Duodenal mucosa (tissue), 2 donors: Measurements from ENCODE around the gene BHLHA15.
"Not testable (repeated sequence)": the region's sequence is repeated elsewhere in the genome, so short reads cannot be mapped to it uniquely, and the experiment has no call there.

Experiments
- H3K27ac ChIP-seq: one replicate; pipeline ENCODE4 v1.7.0; 2013; ENCODE audit warnings: low read depth, low read length
- H3K27me3 ChIP-seq, 2 donors: one replicate each; pipeline ENCODE4 v1.7.0; 2013; ENCODE audit warnings: low read length in 2 of 2, control low read depth in 1 of 2; ENCODE audit not compliant: insufficient read depth in 2 of 2, control insufficient read depth in 1 of 2
- H3K36me3 ChIP-seq, 2 donors: one replicate each; pipeline ENCODE4 v1.7.0; 2013; ENCODE audit warnings: low read length in 2 of 2, control low read depth in 1 of 2; ENCODE audit not compliant: insufficient read depth in 2 of 2, control insufficient read depth in 1 of 2
- H3K4me1 ChIP-seq, 2 donors: one replicate each; pipeline ENCODE4 v1.7.0; 2013; ENCODE audit warnings: low read length in 2 of 2, control low read depth in 1 of 2; ENCODE audit not compliant: insufficient read depth in 2 of 2, control insufficient read depth in 1 of 2
- H3K4me3 ChIP-seq, 2 donors: one replicate each; pipeline ENCODE4 v1.7.0; 2013; ENCODE audit warnings: low read length in 2 of 2, low read depth in 1 of 2
- H3K9ac ChIP-seq, 2 donors: one replicate each; pipeline ENCODE4 v1.7.0; 2013; ENCODE audit warnings: low read length in 2 of 2, low read depth in 1 of 2
- H3K9me3 ChIP-seq, 2 donors: one replicate each; pipeline ENCODE4 v1.7.0; 2013; ENCODE audit warnings: low read length in 2 of 2, control low read depth in 1 of 2; ENCODE audit not compliant: control insufficient read depth in 1 of 2

BHLHA15 gene

GRCh38 chr7:98216941-98217622 is 5.8 kb downstream of the BHLHA15 start:
- H3K9ac ChIP-seq = no peak overlapping the region
- H3K27me3 ChIP-seq = no peaks in the 10 kb centered on the region
- no peak overlapping the region for H3K27ac ChIP-seq
- H3K36me3 ChIP-seq = peaks cover 0 to 12% of the 10 kb centered on the region in 2 donors
- H3K9me3 ChIP-seq = no peaks in the 10 kb centered on the region
- no peak overlapping the region for H3K4me3 ChIP-seq
- H3K4me1 ChIP-seq = peaks cover 0 to 7% of the 10 kb centered on the region in 2 donors

- Histone ChIP-seq H3K4me1 (peaks cover 0 to 7% of the 10 kb centered on the region in 2 donors), H3K4me3 (no peak overlapping the region), H3K9ac (no peak overlapping the region), H3K27me3 (no peaks in the 10 kb centered on the region), H3K27ac (no peak overlapping the region), H3K36me3 (peaks cover 0 to 14% of the 10 kb centered on the region in 2 donors), H3K9me3 (no peaks in the 10 kb centered on the region)
These were observed 6.7 kb downstream of the BHLHA15 start for GRCh38 chr7:98217623-98218582.

GRCh38 chr7:98219382-98219781 is 8.1 kb downstream of the BHLHA15 start:
- not testable (repeated sequence) for H3K4me3 ChIP-seq, H3K9ac ChIP-seq, H3K9me3 ChIP-seq, H3K27ac ChIP-seq, H3K4me1 ChIP-seq, H3K27me3 ChIP-seq
- H3K36me3 ChIP-seq = peaks cover 0 to 14% of the 10 kb centered on the region in 2 donors

GRCh38 chr7:98221611-98222532 is 10.6 kb downstream of the BHLHA15 start:
- Histone ChIP-seq H3K9ac (no peak overlapping the region), H3K27me3 (no peaks in the 10 kb centered on the region), H3K36me3 (peaks cover 8 to 23% of the 10 kb centered on the region in 2 donors), H3K4me1 (peaks cover 0 to 7% of the 10 kb centered on the region in 2 donors), H3K9me3 (no peaks in the 10 kb centered on the region), H3K4me3 (no peak overlapping the region), H3K27ac (no peak overlapping the region)

- peaks cover 8 to 19% of the 10 kb centered on the region in 2 donors for H3K36me3 ChIP-seq
These were observed 11.4 kb downstream of the BHLHA15 start for GRCh38 chr7:98222533-98223195.

GRCh38 chr7:98223351-98223897 is 12.2 kb downstream of the BHLHA15 start:
- Histone ChIP-seq H3K9me3 (no peaks in the 10 kb centered on the region), H3K27ac (no peak overlapping the region), H3K9ac (no peak overlapping the region), H3K4me1 (peaks cover 0 to under 1% of the 10 kb centered on the region in 2 donors), H3K36me3 (peaks cover 8 to 18% of the 10 kb centered on the region in 2 donors), H3K27me3 (no peaks in the 10 kb centered on the region), H3K4me3 (no peak overlapping the region)

More at GRCh38 chr7:98222533-98223195, 11.4 kb downstream of the BHLHA15 start:
- H3K4me1 ChIP-seq = peaks cover 0 to 7% of the 10 kb centered on the region in 2 donors
- H3K27me3 ChIP-seq = no peaks in the 10 kb centered on the region
- no peaks in the 10 kb centered on the region for H3K9me3 ChIP-seq
- H3K9ac ChIP-seq = no peak overlapping the region
- H3K27ac ChIP-seq = no peak overlapping the region
- no peak overlapping the region for H3K4me3 ChIP-seq

GRCh38 chr7:98223898-98224700 is 12.9 kb downstream of the BHLHA15 start:
- H3K9me3 ChIP-seq = no peaks in the 10 kb centered on the region
- H3K36me3 ChIP-seq = peaks cover 8 to 18% of the 10 kb centered on the region in 2 donors

GRCh38 chr7:98224701-98225181 is 13.5 kb downstream of the BHLHA15 start:
- Histone ChIP-seq H3K27ac (no peak overlapping the region), H3K36me3 (peaks cover 8 to 24% of the 10 kb centered on the region in 2 donors), H3K4me3 (no peak overlapping the region), H3K27me3 (no peaks in the 10 kb centered on the region), H3K9ac (no peak overlapping the region), H3K4me1 (no peaks in the 10 kb centered on the region), H3K9me3 (no peaks in the 10 kb centered on the region)

More at GRCh38 chr7:98223898-98224700, 12.9 kb downstream of the BHLHA15 start:
- Histone ChIP-seq H3K27me3 (no peaks in the 10 kb centered on the region), H3K9ac (no peak overlapping the region), H3K4me1 (no peaks in the 10 kb centered on the region), H3K4me3 (no peak overlapping the region), H3K27ac (no peak overlapping the region)
